Kidney (tissue), 14 donors: ENCODE measurements around the gene GPR107. TPM values are rescaled to one million over a fixed set of nuclear protein-coding genes. Genes with fewer than 3 reads are reported as not detected.

Experiments used
- DNase-seq, 5 donors: peaks; one replicate each; pipeline ENCODE4 v3.0.0-alpha.2; 2013 to 2020
- FAIRE-seq: peaks from 2 replicates; lab custom pipeline; 2012; peaks lifted over from hg19 to GRCh38; lab: Jason Lieb, UNC
- H3K27ac ChIP-seq, 2 donors: one replicate each; pipeline ENCODE4 v1.7.0; 2013; ENCODE audit warnings: low read depth in 2 of 2, low read length in 2 of 2, inconsistent platforms in 1 of 2
- H3K27me3 ChIP-seq: one replicate; pipeline ENCODE4 v1.7.1; 2013; ENCODE audit warnings: low read length, inconsistent platforms; ENCODE audit not compliant: control insufficient read depth, insufficient read depth
- H3K36me3 ChIP-seq, 3 donors: one replicate each; pipeline versions ENCODE4 v1.7.0 to v1.7.1; 2013; ENCODE audit warnings: low read length in 3 of 3, control low read depth in 1 of 3, inconsistent platforms in 1 of 3; ENCODE audit not compliant: insufficient read depth in 3 of 3, control insufficient read depth in 2 of 3
- H3K4me1 ChIP-seq, 3 donors: one replicate each; pipeline versions ENCODE4 v1.7.0 to v1.7.1; 2013; ENCODE audit warnings: low read length in 3 of 3, inconsistent platforms in 1 of 3, low read depth in 1 of 3; ENCODE audit not compliant: control insufficient read depth in 2 of 3, insufficient read depth in 2 of 3
- H3K4me3 ChIP-seq, 3 donors: one replicate each; pipeline versions ENCODE4 v1.7.0 to v1.8.1; 2013; ENCODE audit warnings: low read length in 3 of 3, control low read depth in 1 of 3, inconsistent platforms in 1 of 3
- H3K9ac ChIP-seq, 3 donors: one replicate each; pipeline versions ENCODE4 v1.7.0 to v1.7.1; 2013; ENCODE audit warnings: low read length in 3 of 3, control low read depth in 1 of 3, inconsistent platforms in 1 of 3
- H3K9me3 ChIP-seq, 3 donors: one replicate each; pipeline versions ENCODE4 v1.7.0 to v1.7.1; 2013; ENCODE audit warnings: low read length in 3 of 3, control low read depth in 1 of 3, inconsistent platforms in 1 of 3; ENCODE audit not compliant: control insufficient read depth in 2 of 3, insufficient read depth in 1 of 3
- CTCF ChIP-seq: IDR thresholded peaks from 3 replicates; pipeline ENCODE4 v1.5.1; 2012; ENCODE audit warnings: mild to moderate bottlenecking, moderate library complexity, borderline replicate concordance; ENCODE audit not compliant: insufficient read depth; ENCODE audit errors: extremely low read depth
- intact Hi-C: fragments of 100-400 bp; cut with DNase I; formaldehyde crosslinking; loops from one replicate; pipeline ENCODE4 v1.11.1; 2022
- polyA plus RNA-seq: library from polyadenylated mRNA; stranded (reverse); fragments of 350-450 nt; fragmentation: Illumina TruSeq; extraction: RNeasy Lipid Tissue Mini Kit (QIAGEN cat#74804); gene quantifications from one replicate; pipeline ENCODE4 v1.2.3, GENCODE V29; 2014; ENCODE audit warnings: low read depth, low replicate concordance; ENCODE audit not compliant: insufficient read depth
- total RNA-seq: library from RNA; stranded (reverse); fragmentation: NEBNext Ultra II Directional; extraction: Animal tissue kit (Norgen Biotek cat#: 25700); gene quantifications from one replicate; pipeline ENCODE4 v1.2.1, GENCODE V29; 2021
- donor health status: control.
- donor health status: control.
- donor health status: control.
- donor health status: control.
- donor health status: control.
- donor health status: DM: yes; HTN: yes; CAD: no.
- donor health status: Normal renal cell carcinoma (clear cell type).

The GPR107 gene
- total and polyA plus RNA-seq, 2 donors from 2014 or later, result 18.0 to 45.6 TPM

- intact Hi-C loops, result no loop called here
- Histone ChIP-seq H3K4me3 (peak overlapping the region; percentile 82 to 84 (median 84)), H3K36me3 (no peaks in the 10 kb centered on the region), H3K27me3 (no peaks in the 10 kb centered on the region), H3K27ac (peak overlapping the region; percentile 76 to 89), H3K4me1 (peaks cover 0 to 6% (median 0%) of the 10 kb centered on the region in 3 donors), H3K9me3 (no peaks in the 10 kb centered on the region), H3K9ac (peak overlapping the region; percentile 77 to 82 (median 78))
- no peak for TF ChIP-seq CTCF
- FAIRE-seq, result no peak
- DNase-seq, result peak; percentile 32 to 77 (median 54)
These were observed 11.9 kb upstream of the GPR107 start for GRCh38 chr9:130041648-130042405.

GRCh38 chr9:130042406-130042884 lies 11.3 kb upstream of the GPR107 start:
- FAIRE-seq (no peak), DNase-seq (peak in 2 of 5 donors; percentile 30 to 84)
- Histone ChIP-seq H3K4me3 (peak overlapping the region; percentile 82 to 84 (median 84)), H3K9ac (peak overlapping the region; percentile 77 to 82 (median 78)), H3K36me3 (no peaks in the 10 kb centered on the region), H3K27ac (peak overlapping the region; percentile 76 to 89), H3K9me3 (no peaks in the 10 kb centered on the region), H3K4me1 (peaks cover 0 to 6% (median 0%) of the 10 kb centered on the region in 3 donors), H3K27me3 (no peaks in the 10 kb centered on the region)
- intact Hi-C loops, result no loop called here
- TF ChIP-seq CTCF, result no peak

GRCh38 chr9:130042885-130043653 lies 10.6 kb upstream of the GPR107 start, which contains the start of gene FNBP1:
Gene FNBP1 (minus strand): TSS chr9:130043189. CDS start chr9:130042975, 214 bp downstream.
- Histone ChIP-seq H3K4me1 (peaks cover 0 to 6% (median 0%) of the 10 kb centered on the region in 3 donors), H3K9ac (peak within 1 kb of the TSS; percentile 77 to 82 (median 78)), H3K27ac (peak within 1 kb of the TSS; percentile 89 to 93), H3K36me3 (no peaks in the 10 kb centered on the region), H3K27me3 (no peaks in the 10 kb centered on the region), H3K4me3 (peak within 1 kb of the TSS; percentile 82 to 84 (median 84)), H3K9me3 (no peaks in the 10 kb centered on the region)
- no peak for TF ChIP-seq CTCF
- FAIRE-seq (no peak), DNase-seq (peak; percentile 87 to 94 (median 92))
- intact Hi-C loops, result no loop called here
